ENCODE data around the gene KRT84.
"Not testable (repeated sequence)": the region's sequence is repeated elsewhere in the genome, so short reads cannot be mapped to it uniquely, and the experiment has no call there.

KRT84 gene

GRCh38 chr12:52418576-52419110 is 33.2 kb upstream of the KRT84 start:
- no peak for ATAC-seq (replicated peaks)
- H3K27ac Mint-ChIP-seq: no peak overlapping the region
- DNase-seq: no peak
- H3K36me3 Mint-ChIP-seq: no peaks in the 10 kb centered on the region
- no peak overlapping the region for H3K4me3 Mint-ChIP-seq
- peaks cover 0 to 8% of the 10 kb centered on the region in 2 donors for H3K4me1 Mint-ChIP-seq
- no peaks in the 10 kb centered on the region for H3K9me3 Mint-ChIP-seq
- peaks cover 28 to 33% of the 10 kb centered on the region in 2 donors for H3K27me3 Mint-ChIP-seq

- no peaks in the 10 kb centered on the region for H3K9me3 Mint-ChIP-seq
- no peaks in the 10 kb centered on the region for H3K36me3 Mint-ChIP-seq
- H3K27me3 Mint-ChIP-seq: peaks cover 27 to 28% of the 10 kb centered on the region in 2 donors
- no peak overlapping the region for H3K27ac Mint-ChIP-seq
- DNase-seq: no peak
- H3K4me1 Mint-ChIP-seq: peaks cover 0 to 8% of the 10 kb centered on the region in 2 donors
- ATAC-seq (replicated peaks): no peak
- H3K4me3 Mint-ChIP-seq: no peak overlapping the region
Measured at GRCh38 chr12:52417740-52418139, 32.3 kb upstream of the KRT84 start.

GRCh38 chr12:52416795-52417194 is 31.3 kb upstream of the KRT84 start:
- H3K4me3 Mint-ChIP-seq: no peak overlapping the region
- H3K27ac Mint-ChIP-seq: no peak overlapping the region
- ATAC-seq (replicated peaks) (no peak), DNase-seq (no peak)
- no peaks in the 10 kb centered on the region for H3K36me3 Mint-ChIP-seq
- no peaks in the 10 kb centered on the region for H3K9me3 Mint-ChIP-seq
- peaks cover 27 to 28% of the 10 kb centered on the region in 2 donors for H3K27me3 Mint-ChIP-seq
- H3K4me1 Mint-ChIP-seq: peaks cover 0 to 8% of the 10 kb centered on the region in 2 donors

GRCh38 chr12:52415870-52416750 is 30.7 kb upstream of the KRT84 start:
- no peaks in the 10 kb centered on the region for H3K36me3 Mint-ChIP-seq
- H3K4me3 Mint-ChIP-seq: no peak overlapping the region

GRCh38 chr12:52414936-52415335 is 29.5 kb upstream of the KRT84 start:
- no peaks in the 10 kb centered on the region for H3K36me3 Mint-ChIP-seq

More at GRCh38 chr12:52415870-52416750, 30.7 kb upstream of the KRT84 start:
- Mint-ChIP-seq H3K4me1 (peaks cover 0 to 8% of the 10 kb centered on the region in 2 donors), H3K27me3 (peaks cover 27 to 28% of the 10 kb centered on the region in 2 donors), H3K9me3 (no peaks in the 10 kb centered on the region), H3K27ac (no peak overlapping the region)
- ATAC-seq (replicated peaks) (no peak), DNase-seq (no peak)

GRCh38 chr12:52413782-52414345 is 28.4 kb upstream of the KRT84 start:
- Mint-ChIP-seq H3K36me3 (no peaks in the 10 kb centered on the region), H3K27me3 (peaks cover 18 to 19% of the 10 kb centered on the region in 2 donors), H3K4me3 (no peak overlapping the region), H3K4me1 (no peaks in the 10 kb centered on the region), H3K9me3 (no peaks in the 10 kb centered on the region), H3K27ac (no peak overlapping the region)
- no peak for DNase-seq
- ATAC-seq (replicated peaks): no peak

More at GRCh38 chr12:52414936-52415335, 29.5 kb upstream of the KRT84 start:
- Mint-ChIP-seq H3K9me3 (no peaks in the 10 kb centered on the region), H3K4me3 (no peak overlapping the region), H3K27me3 (peaks cover 23 to 24% of the 10 kb centered on the region in 2 donors), H3K27ac (no peak overlapping the region), H3K4me1 (peaks cover 0 to 6% of the 10 kb centered on the region in 2 donors)
- DNase-seq (no peak), ATAC-seq (replicated peaks) (no peak)

GRCh38 chr12:52413202-52413601 is 27.8 kb upstream of the KRT84 start:
- DNase-seq (no peak), ATAC-seq (replicated peaks) (no peak)
- Mint-ChIP-seq H3K4me1 (peaks cover 0 to 2% of the 10 kb centered on the region in 2 donors), H3K4me3 (no peak overlapping the region), H3K36me3 (peaks cover 0 to 4% of the 10 kb centered on the region in 2 donors), H3K9me3 (no peaks in the 10 kb centered on the region), H3K27me3 (peaks cover 19 to 23% of the 10 kb centered on the region in 2 donors), H3K27ac (no peak overlapping the region)

GRCh38 chr12:52411815-52412214 is 26.4 kb upstream of the KRT84 start:
- peaks cover 14 to 23% of the 10 kb centered on the region in 2 donors for H3K27me3 Mint-ChIP-seq
- ATAC-seq (replicated peaks) (no peak), DNase-seq (no peak)
- H3K4me1 Mint-ChIP-seq: peaks cover 0 to 2% of the 10 kb centered on the region in 2 donors
- H3K9me3 Mint-ChIP-seq: no peaks in the 10 kb centered on the region
- no peak overlapping the region for H3K27ac Mint-ChIP-seq
- no peak overlapping the region for H3K4me3 Mint-ChIP-seq
- H3K36me3 Mint-ChIP-seq: peaks cover 0 to 4% of the 10 kb centered on the region in 2 donors

GRCh38 chr12:52410589-52411248 is 25.3 kb upstream of the KRT84 start:
- H3K4me3 Mint-ChIP-seq; H3K36me3 Mint-ChIP-seq; ATAC-seq (replicated peaks); H3K27ac Mint-ChIP-seq; DNase-seq; H3K9me3 Mint-ChIP-seq; H3K4me1 Mint-ChIP-seq: not testable (repeated sequence)
- peaks cover 9 to 17% of the 10 kb centered on the region in 2 donors for H3K27me3 Mint-ChIP-seq

- DNase-seq (no peak), ATAC-seq (replicated peaks) (no peak)
- Mint-ChIP-seq H3K36me3 (peaks cover 0 to 4% of the 10 kb centered on the region in 2 donors), H3K4me1 (peaks cover 0 to 2% of the 10 kb centered on the region in 2 donors), H3K4me3 (no peak overlapping the region), H3K27me3 (peaks cover 0 to 13% of the 10 kb centered on the region in 2 donors), H3K27ac (no peak overlapping the region), H3K9me3 (no peaks in the 10 kb centered on the region)
Measured at GRCh38 chr12:52407918-52408317, 22.5 kb upstream of the KRT84 start.

- peaks cover 0 to 4% of the 10 kb centered on the region in 2 donors for H3K36me3 Mint-ChIP-seq
- ATAC-seq (replicated peaks): no peak
- no peak for DNase-seq
- no peak within 1 kb of the TSS for H3K27ac Mint-ChIP-seq
- peaks cover 0 to 2% of the 10 kb centered on the region in 2 donors for H3K4me1 Mint-ChIP-seq
- no peaks in the 10 kb centered on the region for H3K9me3 Mint-ChIP-seq
- H3K4me3 Mint-ChIP-seq: no peak within 1 kb of the TSS
- H3K27me3 Mint-ChIP-seq: peaks cover 0 to 19% of the 10 kb centered on the region in 2 donors
Measured at GRCh38 chr12:52405922-52406385, 20.5 kb upstream of the KRT84 start, which contains the start of gene KRT82. Gene KRT82 (minus strand): TSS chr12:52406335. CDS start chr12:52406277, 58 bp downstream.

- DNase-seq: no peak
- Mint-ChIP-seq H3K27ac (no peak overlapping the region), H3K4me3 (no peak overlapping the region), H3K4me1 (peaks cover 0 to 2% of the 10 kb centered on the region in 2 donors), H3K36me3 (peaks cover 0 to 4% of the 10 kb centered on the region in 2 donors), H3K9me3 (no peaks in the 10 kb centered on the region), H3K27me3 (peaks cover 10 to 19% of the 10 kb centered on the region in 2 donors)
- ATAC-seq (replicated peaks): no peak
Measured at GRCh38 chr12:52404951-52405350, 19.5 kb upstream of the KRT84 start.

- Mint-ChIP-seq H3K4me1 (peaks cover 0 to under 1% of the 10 kb centered on the region in 2 donors), H3K9me3 (no peaks in the 10 kb centered on the region), H3K4me3 (no peak overlapping the region), H3K27ac (no peak overlapping the region), H3K36me3 (peaks cover 0 to 2% of the 10 kb centered on the region in 2 donors), H3K27me3 (peaks cover 17 to 21% of the 10 kb centered on the region in 2 donors)
- DNase-seq (no peak), ATAC-seq (replicated peaks) (no peak)
Measured at GRCh38 chr12:52403561-52403960, 18.1 kb upstream of the KRT84 start.

All from stimulated activated naive B cell treated with anti-CD40 and anti-IgM and Interleukin-4, amounts not matched to agents 10 μg/mL and 1 μg/mL and 100 μg/mL, for 72 hours (primary cell).